Measurements from ENCODE around the gene BSDC1.
A peak's percentile ranks its signal among the peaks of the same experiment; 100 is the strongest.

BSDC1 gene

GRCh38 chr1:32346532-32347157 lies 47.6 kb downstream of the BSDC1 start:
- DNase-seq (ENCODE audit: low read depth, low spot score), result no peak
- CTCF ChIA-PET, result interaction anchor here (1.2 to 1.5 kb wide), 3 partner anchors 9 to 13 kb away, joined by 3 to 6 read pairs (median 3); partner anchors contain the start of gene MARCKSL1
- no peak overlapping the region for H3K4me3 ChIP-seq (ENCODE audit: low read depth, low read length)
- POLR2A ChIA-PET, result interaction anchor here (3.5 kb wide), 1 partner anchor 11 kb away, joined by 19 read pairs; the partner anchor contains the start of gene MARCKSL1
- TF ChIP-seq CTCF (IDR thresholded peaks at IDR 0.05; ENCODE audit: insufficient read depth, low read length, missing control alignments), result no peak

GRCh38 chr1:32345289-32345827 lies 48.9 kb downstream of the BSDC1 start:
- DNase-seq (ENCODE audit: low read depth, low spot score), result no peak
- H3K4me3 ChIP-seq (ENCODE audit: low read depth, low read length), result no peak overlapping the region
- POLR2A ChIA-PET, result interaction anchor here (3.5 kb wide), 1 partner anchor 9 kb away, joined by 19 read pairs; the partner anchor contains the start of gene MARCKSL1
- CTCF ChIA-PET, result interaction anchor here (1.2 to 1.4 kb wide), 3 partner anchors 9 to 56 kb away, joined by 3 read pairs; partner anchors contain the start of gene MARCKSL1
- TF ChIP-seq CTCF (IDR thresholded peaks at IDR 0.05; ENCODE audit: insufficient read depth, low read length, missing control alignments), result no peak

- H3K4me3 ChIP-seq (ENCODE audit: low read depth, low read length), result no peak overlapping the region
- CTCF ChIA-PET, result interaction anchor here (2.3 kb wide), 1 partner anchor 128 kb away, joined by 10 read pairs; no protein-coding TSS in a partner anchor
- POLR2A ChIA-PET, result no interaction called here
- TF ChIP-seq CTCF (IDR thresholded peaks at IDR 0.05; ENCODE audit: insufficient read depth, low read length, missing control alignments), result no peak
- no peak for DNase-seq (ENCODE audit: low read depth, low spot score)
Observed at GRCh38 chr1:32342704-32343103, 51.5 kb downstream of the BSDC1 start.

GRCh38 chr1:32341971-32342370 lies 52.3 kb downstream of the BSDC1 start:
- no peak for DNase-seq (ENCODE audit: low read depth, low spot score)
- TF ChIP-seq CTCF (IDR thresholded peaks at IDR 0.05; ENCODE audit: insufficient read depth, low read length, missing control alignments), result no peak
- CTCF ChIA-PET, result interaction anchor here (2.3 kb wide), 1 partner anchor 127 kb away, joined by 10 read pairs; no protein-coding TSS in a partner anchor
- no peak overlapping the region for H3K4me3 ChIP-seq (ENCODE audit: low read depth, low read length)
- POLR2A ChIA-PET, result no interaction called here

DNA sequence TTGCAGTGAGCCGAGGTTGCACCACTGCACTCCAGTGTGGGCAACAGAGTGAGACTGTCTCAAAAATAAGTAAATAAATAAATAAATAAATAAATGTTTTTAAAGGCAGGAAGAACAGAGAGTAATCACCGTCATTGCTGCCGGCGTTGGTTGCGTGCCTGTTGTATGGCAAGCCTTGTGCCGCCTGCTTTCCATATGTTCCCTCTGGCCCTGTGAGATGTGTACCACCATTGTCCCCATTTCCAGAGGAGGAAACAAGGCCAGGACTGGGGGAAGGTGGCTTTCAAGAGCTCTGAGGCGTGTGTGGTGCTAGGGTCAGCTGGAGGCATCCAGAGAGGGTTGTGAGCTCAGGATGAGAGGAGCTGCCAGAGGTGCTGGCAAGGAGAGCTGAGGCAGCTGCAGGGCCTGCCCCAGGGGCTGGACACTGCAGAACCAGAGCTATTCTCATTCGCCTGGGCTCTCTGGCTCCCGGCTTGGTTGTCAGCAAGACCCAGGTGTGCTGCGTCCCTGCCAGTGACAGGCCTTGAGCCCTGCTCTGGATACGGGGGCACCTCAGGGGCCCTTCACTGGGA lies 53.0 kb downstream of the BSDC1 start:
- POLR2A ChIA-PET, result interaction anchor here (0.6 kb wide), 1 partner anchor 44 kb away, joined by 3 read pairs; no protein-coding TSS in a partner anchor
- DNase-seq (ENCODE audit: low read depth, low spot score), result no peak
- no peak for TF ChIP-seq CTCF (IDR thresholded peaks at IDR 0.05; ENCODE audit: insufficient read depth, low read length, missing control alignments)
- CTCF ChIA-PET, result interaction anchor here (0.6 to 1.0 kb wide), 2 partner anchors 60 to 114 kb away, joined by 3 read pairs; no protein-coding TSS in a partner anchor
- no peak overlapping the region for H3K4me3 ChIP-seq (ENCODE audit: low read depth, low read length)

DNA sequence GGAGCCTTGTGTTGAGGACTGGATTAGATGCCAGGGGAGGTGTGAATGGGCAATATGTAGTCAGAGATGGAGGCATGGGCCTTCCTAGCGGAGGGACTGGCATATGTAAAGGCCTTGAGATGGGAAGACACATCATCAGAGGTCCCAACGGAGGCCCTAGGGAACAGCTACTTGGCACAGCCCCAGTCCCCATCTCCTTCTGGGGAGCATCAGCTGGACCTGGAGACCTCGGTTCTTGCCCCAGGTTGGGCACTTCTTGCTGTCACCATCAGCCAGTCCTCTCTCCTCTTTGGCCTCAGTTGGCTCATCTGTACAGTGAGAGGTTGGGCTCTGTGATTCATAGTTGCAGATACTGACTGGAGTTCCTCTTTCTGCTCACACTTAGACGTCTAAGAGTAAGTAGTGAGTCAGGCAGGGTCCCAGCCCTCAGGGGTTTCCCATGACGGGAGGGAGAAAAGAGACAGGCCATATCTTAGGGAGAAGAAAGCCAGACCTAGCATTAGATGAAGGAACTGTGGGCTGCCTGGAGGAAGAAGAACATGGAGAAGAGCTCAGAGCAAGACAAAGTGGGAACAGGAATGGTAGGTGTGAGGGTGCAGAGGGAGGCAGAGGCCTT lies 54.8 kb downstream of the BSDC1 start:
- peak; percentile 10 for DNase-seq (ENCODE audit: low read depth, low spot score)
- ChIA-PET CTCF (no interaction called here), POLR2A (no interaction called here)
- TF ChIP-seq CTCF (IDR thresholded peaks at IDR 0.05; ENCODE audit: insufficient read depth, low read length, missing control alignments), result no peak
- H3K4me3 ChIP-seq (ENCODE audit: low read depth, low read length), result no peak overlapping the region

All from AG04449 (cell line).